Measurements from ENCODE around the gene C10orf53.
"Not testable (repeated sequence)": the region's sequence is repeated elsewhere in the genome, so short reads cannot be mapped to it uniquely, and the experiment has no call there.

Gene C10orf53

GRCh38 chr10:49689882-49690510 lies 10.5 kb downstream of the C10orf53 start:
- H3K9ac ChIP-seq (ENCODE audit: low read depth, low read length): no peak overlapping the region
- H3K36me3 ChIP-seq (ENCODE audit: insufficient read depth, low read length): no peaks in the 10 kb centered on the region
- peaks cover 22% of the 10 kb centered on the region for H3K4me1 ChIP-seq (ENCODE audit: insufficient read depth, low read length)
- H3K9me3 ChIP-seq (ENCODE audit: control insufficient read depth, insufficient read depth, low read length): peaks cover 3% of the 10 kb centered on the region; the same call in 1 of the 2 replicates

- H3K9ac ChIP-seq (ENCODE audit: low read depth, low read length): no peak overlapping the region
- H3K36me3 ChIP-seq (ENCODE audit: insufficient read depth, low read length): no peaks in the 10 kb centered on the region
- H3K9me3 ChIP-seq (ENCODE audit: control insufficient read depth, insufficient read depth, low read length): peaks cover 3% of the 10 kb centered on the region; the same call in 1 of the 2 replicates
- H3K4me1 ChIP-seq (ENCODE audit: insufficient read depth, low read length): peaks cover 22% of the 10 kb centered on the region
Measured at GRCh38 chr10:49690698-49691356, 11.4 kb downstream of the C10orf53 start.

GRCh38 chr10:49691588-49691987 lies 12.1 kb downstream of the C10orf53 start:
- Histone ChIP-seq H3K9ac (ENCODE audit: low read depth, low read length) (no peak overlapping the region), H3K4me1 (ENCODE audit: insufficient read depth, low read length) (peaks cover 22% of the 10 kb centered on the region), H3K9me3 (ENCODE audit: control insufficient read depth, insufficient read depth, low read length) (peaks cover 3% of the 10 kb centered on the region; the same call in 1 of the 2 replicates), H3K36me3 (ENCODE audit: insufficient read depth, low read length) (no peaks in the 10 kb centered on the region)

DNA sequence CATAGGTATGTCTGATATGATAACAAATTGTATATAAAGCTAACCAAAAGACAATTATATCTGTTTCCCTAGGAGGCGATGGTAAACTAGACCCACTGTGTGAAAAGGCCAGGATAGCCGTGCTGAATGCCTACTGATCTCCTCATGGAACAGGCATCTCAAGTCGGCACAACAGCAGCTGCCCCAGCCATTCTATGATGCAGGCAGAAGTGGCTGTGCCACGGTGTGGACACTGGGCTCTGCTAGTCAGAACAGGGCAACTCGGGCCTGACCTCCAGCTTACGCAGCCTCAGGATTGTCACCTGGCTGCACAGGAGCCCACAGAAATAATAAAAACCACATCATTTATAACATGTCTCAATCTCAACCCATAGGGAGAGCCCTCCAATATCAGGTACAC lies 15.0 kb downstream of the C10orf53 start:
- no peaks in the 10 kb centered on the region for H3K36me3 ChIP-seq (ENCODE audit: insufficient read depth, low read length)
- H3K9ac ChIP-seq (ENCODE audit: low read depth, low read length): no peak overlapping the region
- H3K4me1 ChIP-seq (ENCODE audit: insufficient read depth, low read length): peaks cover 8% of the 10 kb centered on the region
- no peaks in the 10 kb centered on the region for H3K9me3 ChIP-seq (ENCODE audit: control insufficient read depth, insufficient read depth, low read length)

- no peaks in the 10 kb centered on the region for H3K36me3 ChIP-seq (ENCODE audit: insufficient read depth, low read length)
Measured at GRCh38 chr10:49696311-49696710, 16.9 kb downstream of the C10orf53 start.

DNA sequence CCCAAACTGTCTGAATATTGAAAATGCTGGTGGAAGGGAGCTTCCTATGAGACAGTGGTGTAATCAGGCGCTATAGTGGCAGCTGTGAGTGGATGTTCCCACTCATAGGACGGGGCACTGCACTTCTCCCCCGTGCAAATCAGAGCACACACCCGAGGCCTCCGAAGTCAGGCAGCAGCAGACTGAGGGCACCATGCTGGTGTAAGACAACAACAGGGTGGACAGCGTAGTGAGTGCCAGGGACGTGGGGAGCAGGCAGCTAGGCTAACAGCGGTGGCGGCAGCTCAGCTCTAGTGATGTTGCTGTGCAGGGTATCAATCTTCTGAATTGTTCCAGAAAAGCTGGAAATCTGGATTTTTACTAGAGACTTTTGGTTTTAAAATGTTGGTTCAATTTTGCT lies 19.2 kb downstream of the C10orf53 start:
- no peaks in the 10 kb centered on the region for H3K9me3 ChIP-seq (ENCODE audit: control insufficient read depth, insufficient read depth, low read length)
- H3K4me1 ChIP-seq (ENCODE audit: insufficient read depth, low read length): 0 out of 2 replicates have a peak, but pooled peaks cover 4% of the 10 kb centered on the region
- H3K9ac ChIP-seq (ENCODE audit: low read depth, low read length): no peak overlapping the region
- H3K36me3 ChIP-seq (ENCODE audit: insufficient read depth, low read length): no peaks in the 10 kb centered on the region

More at GRCh38 chr10:49696311-49696710, 16.9 kb downstream of the C10orf53 start:
- no peak overlapping the region for H3K9ac ChIP-seq (ENCODE audit: low read depth, low read length)
- peaks cover 3% of the 10 kb centered on the region; the same call in 1 of the 2 replicates for H3K4me1 ChIP-seq (ENCODE audit: insufficient read depth, low read length)
- H3K9me3 ChIP-seq (ENCODE audit: control insufficient read depth, insufficient read depth, low read length): no peaks in the 10 kb centered on the region

DNA sequence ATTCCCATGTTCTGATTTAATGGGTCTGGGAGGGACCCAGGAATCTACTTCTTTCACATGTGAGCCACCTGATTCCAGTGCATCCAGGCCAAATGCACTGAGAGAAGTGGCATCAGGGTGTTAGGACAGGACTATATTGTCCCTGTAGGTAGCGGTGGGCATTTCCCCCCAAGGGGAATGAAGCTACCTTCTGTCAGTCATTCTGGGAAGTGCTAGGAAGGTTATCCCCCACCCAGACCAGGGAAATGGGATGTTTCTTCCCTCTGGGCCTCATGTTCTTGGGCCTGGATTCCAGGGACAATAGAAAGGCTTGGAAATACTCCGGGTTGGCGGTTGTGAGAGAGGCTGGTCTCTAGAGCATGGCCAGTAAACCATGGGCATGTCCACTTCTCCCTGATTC lies 20.8 kb downstream of the C10orf53 start:
- Histone ChIP-seq H3K4me1 (ENCODE audit: insufficient read depth, low read length) (0 out of 2 replicates have a peak, but pooled peaks cover 4% of the 10 kb centered on the region), H3K9me3 (ENCODE audit: control insufficient read depth, insufficient read depth, low read length) (peaks cover 3% of the 10 kb centered on the region; the same call in 1 of the 2 replicates), H3K9ac (ENCODE audit: low read depth, low read length) (no peak overlapping the region), H3K36me3 (ENCODE audit: insufficient read depth, low read length) (no peaks in the 10 kb centered on the region)

GRCh38 chr10:49700997-49701396 lies 21.5 kb downstream of the C10orf53 start:
- H3K36me3 ChIP-seq (ENCODE audit: insufficient read depth, low read length): no peaks in the 10 kb centered on the region
- H3K9ac ChIP-seq (ENCODE audit: low read depth, low read length): no peak overlapping the region
- peaks cover 6% of the 10 kb centered on the region; the same call in 1 of the 2 replicates for H3K9me3 ChIP-seq (ENCODE audit: control insufficient read depth, insufficient read depth, low read length)

GRCh38 chr10:49707585-49707984 lies 28.1 kb downstream of the C10orf53 start:
- Histone ChIP-seq H3K4me1 (ENCODE audit: insufficient read depth, low read length) (no peaks in the 10 kb centered on the region), H3K36me3 (ENCODE audit: insufficient read depth, low read length) (no peaks in the 10 kb centered on the region), H3K9me3 (ENCODE audit: control insufficient read depth, insufficient read depth, low read length) (peaks cover 6% of the 10 kb centered on the region; the same call in 1 of the 2 replicates), H3K9ac (ENCODE audit: low read depth, low read length) (no peak overlapping the region)

More at GRCh38 chr10:49700997-49701396, 21.5 kb downstream of the C10orf53 start:
- 0 out of 2 replicates have a peak, but pooled peaks cover 4% of the 10 kb centered on the region for H3K4me1 ChIP-seq (ENCODE audit: insufficient read depth, low read length)

DNA sequence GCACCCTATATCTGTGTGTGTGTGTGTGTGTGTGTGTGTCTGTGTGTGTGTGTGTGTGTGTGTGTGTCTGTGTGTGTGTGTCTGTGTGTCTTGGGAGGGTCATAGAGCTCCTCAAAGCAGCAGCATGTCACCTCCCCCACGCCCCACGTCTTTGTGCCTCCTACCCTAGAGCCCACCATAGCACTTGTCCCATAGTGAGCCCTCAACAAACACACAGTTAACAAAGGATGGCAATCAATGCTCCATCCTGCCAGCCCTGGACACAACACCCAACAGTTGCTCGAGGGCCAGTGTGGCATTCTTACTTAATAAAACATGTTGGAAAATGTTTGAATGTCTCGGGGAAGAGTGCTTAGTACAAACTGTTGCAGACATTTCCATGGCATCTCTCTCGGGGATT lies 30.5 kb downstream of the C10orf53 start:
- Histone ChIP-seq H3K4me1 (ENCODE audit: insufficient read depth, low read length) (no peaks in the 10 kb centered on the region), H3K9me3 (ENCODE audit: control insufficient read depth, insufficient read depth, low read length) (peaks cover 6% of the 10 kb centered on the region; the same call in 1 of the 2 replicates), H3K9ac (ENCODE audit: low read depth, low read length) (no peak overlapping the region), H3K36me3 (ENCODE audit: insufficient read depth, low read length) (no peaks in the 10 kb centered on the region)

GRCh38 chr10:49710966-49711365 lies 31.5 kb downstream of the C10orf53 start:
- H3K9me3 ChIP-seq (ENCODE audit: control insufficient read depth, insufficient read depth, low read length): no peaks in the 10 kb centered on the region
- H3K4me1 ChIP-seq (ENCODE audit: insufficient read depth, low read length): no peaks in the 10 kb centered on the region
- H3K36me3 ChIP-seq (ENCODE audit: insufficient read depth, low read length): no peaks in the 10 kb centered on the region

GRCh38 chr10:49711481-49711880 lies 32.0 kb downstream of the C10orf53 start:
- Histone ChIP-seq H3K9ac (ENCODE audit: low read depth, low read length) (no peak overlapping the region), H3K36me3 (ENCODE audit: insufficient read depth, low read length) (no peaks in the 10 kb centered on the region), H3K4me1 (ENCODE audit: insufficient read depth, low read length) (no peaks in the 10 kb centered on the region), H3K9me3 (ENCODE audit: control insufficient read depth, insufficient read depth, low read length) (no peaks in the 10 kb centered on the region)

More at GRCh38 chr10:49710966-49711365, 31.5 kb downstream of the C10orf53 start:
- H3K9ac ChIP-seq (ENCODE audit: low read depth, low read length): no peak overlapping the region

- no peaks in the 10 kb centered on the region for H3K4me1 ChIP-seq (ENCODE audit: insufficient read depth, low read length)
- H3K36me3 ChIP-seq (ENCODE audit: insufficient read depth, low read length): no peaks in the 10 kb centered on the region
- no peak overlapping the region for H3K9ac ChIP-seq (ENCODE audit: low read depth, low read length)
- H3K9me3 ChIP-seq (ENCODE audit: control insufficient read depth, insufficient read depth, low read length): no peaks in the 10 kb centered on the region
Measured at GRCh38 chr10:49713266-49713665, 33.8 kb downstream of the C10orf53 start.

GRCh38 chr10:49715157-49715556 lies 35.7 kb downstream of the C10orf53 start:
- not testable (repeated sequence) for H3K9ac ChIP-seq (ENCODE audit: low read depth, low read length); H3K36me3 ChIP-seq (ENCODE audit: insufficient read depth, low read length); H3K4me1 ChIP-seq (ENCODE audit: insufficient read depth, low read length); H3K9me3 ChIP-seq (ENCODE audit: control insufficient read depth, insufficient read depth, low read length)

DNA sequence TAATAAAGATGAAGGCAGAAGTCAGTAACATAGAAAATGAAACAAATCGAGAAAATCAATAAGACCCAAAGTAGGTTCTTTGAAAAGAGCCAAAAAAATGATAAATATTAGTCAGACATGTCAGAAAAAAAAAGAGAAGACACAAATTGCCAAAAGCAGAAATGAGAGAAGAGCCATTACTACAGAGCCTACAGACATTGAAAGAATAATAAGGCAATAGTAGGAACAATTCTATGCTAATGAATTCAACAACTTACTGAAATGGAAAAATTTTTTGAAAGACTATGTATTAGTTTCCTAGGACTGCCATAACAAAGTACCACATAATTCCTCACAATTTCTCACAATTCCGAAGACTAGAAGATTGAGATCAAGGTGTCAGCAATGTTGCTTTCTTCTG lies 47.1 kb downstream of the C10orf53 start:
- no peaks in the 10 kb centered on the region for H3K4me1 ChIP-seq (ENCODE audit: insufficient read depth, low read length)
- no peaks in the 10 kb centered on the region for H3K36me3 ChIP-seq (ENCODE audit: insufficient read depth, low read length)
- no peak overlapping the region for H3K9ac ChIP-seq (ENCODE audit: low read depth, low read length)
- H3K9me3 ChIP-seq (ENCODE audit: control insufficient read depth, insufficient read depth, low read length): peaks cover 6% of the 10 kb centered on the region

Measured in ES-I3 (cell line).